Chondrocyte (in vitro differentiated cells): Measurements from ENCODE around the gene ZNF432. TPM values are rescaled to one million over a fixed set of nuclear protein-coding genes. Genes with fewer than 3 reads are reported as not detected.
"Not testable (repeated sequence)": the region's sequence is repeated elsewhere in the genome, so short reads cannot be mapped to it uniquely, and the experiment has no call there.

ENCODE experiments used
- DNase-seq: peaks from one replicate; pipeline ENCODE4 v3.0.0; 2021; ENCODE audit warnings: mixed read lengths, low spot score
- H3K27ac Mint-ChIP-seq: one replicate; pipeline ENCODE4 v1.8.0; 2021; ENCODE audit warnings: mild to moderate bottlenecking, moderate library complexity, mixed read lengths; ENCODE audit not compliant: unreplicated experiment
- H3K27me3 Mint-ChIP-seq: 2 replicates; pipeline ENCODE4 v1.8.0; 2021; ENCODE audit warnings: low read depth, mixed read lengths
- H3K36me3 Mint-ChIP-seq: 2 replicates; pipeline ENCODE4 v1.8.0; 2021; ENCODE audit warnings: low read depth, mixed read lengths
- H3K4me1 Mint-ChIP-seq: 2 replicates; pipeline ENCODE4 v1.8.0; 2021; ENCODE audit warnings: low read depth, mild to moderate bottlenecking, mixed read lengths
- H3K4me3 Mint-ChIP-seq: one replicate; pipeline ENCODE4 v1.8.0; 2021; ENCODE audit warnings: mild to moderate bottlenecking, moderate library complexity, mixed read lengths; ENCODE audit not compliant: unreplicated experiment
- H3K9me3 Mint-ChIP-seq: 2 replicates; pipeline ENCODE4 v1.8.0; 2021; ENCODE audit warnings: low read depth, mixed read lengths
- CTCF ChIP-seq: fragments of 200-600 bp; sonication (generic); IDR thresholded peaks from 2 replicates; pipeline ENCODE4 v1.5.0; 2021; ENCODE audit warnings: antibody characterized with exemption, mild to moderate bottlenecking, moderate library complexity
- total RNA-seq: library from RNA; stranded (reverse); gene quantifications from 3 replicates; pipeline ENCODE4 v1.2.1, GENCODE V29; 2021

Gene ZNF432
- total RNA-seq, 1 donor from 2014 or later = 10.0 TPM

GRCh38 chr19:52070496-52070895 lies 21.9 kb upstream of the ZNF432 start:
- peaks cover 77% of the 10 kb centered on the region for H3K9me3 Mint-ChIP-seq
- no peak for DNase-seq

DNA sequence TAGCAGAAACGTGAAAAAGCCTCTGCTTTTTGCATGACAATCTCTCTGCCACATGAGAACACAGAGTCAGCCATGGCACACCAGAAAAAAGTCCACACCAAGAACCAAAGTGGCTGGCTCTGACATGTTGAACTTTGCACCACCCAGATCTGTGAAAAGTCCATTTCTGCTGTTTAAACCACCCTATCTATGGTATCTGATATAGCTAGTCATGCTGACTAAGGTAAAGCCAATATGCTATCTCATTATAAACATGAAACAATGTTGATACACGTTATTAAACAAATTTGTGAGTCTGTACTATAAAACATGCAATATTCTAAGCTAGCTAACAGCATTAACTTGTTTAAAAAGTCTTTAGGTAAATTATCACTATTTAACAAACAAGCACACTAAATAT lies 21.0 kb upstream of the ZNF432 start:
- no peak for TF ChIP-seq CTCF
- peaks cover 93% of the 10 kb centered on the region for H3K36me3 Mint-ChIP-seq
- H3K4me3 Mint-ChIP-seq = no peak overlapping the region

More at GRCh38 chr19:52070496-52070895, 21.9 kb upstream of the ZNF432 start:
- H3K4me1 Mint-ChIP-seq = no peaks in the 10 kb centered on the region
- no peaks in the 10 kb centered on the region for H3K27me3 Mint-ChIP-seq
- H3K36me3 Mint-ChIP-seq = peaks cover 94% of the 10 kb centered on the region
- H3K27ac Mint-ChIP-seq = no peak overlapping the region
- no peak for TF ChIP-seq CTCF
- no peak overlapping the region for H3K4me3 Mint-ChIP-seq

GRCh38 chr19:52066258-52066863 lies 17.7 kb upstream of the ZNF432 start:
- H3K9me3 Mint-ChIP-seq = peaks cover 73% of the 10 kb centered on the region
- no peak for TF ChIP-seq CTCF
- H3K27me3 Mint-ChIP-seq = no peaks in the 10 kb centered on the region
- H3K27ac Mint-ChIP-seq = no peak overlapping the region
- no peak overlapping the region for H3K4me3 Mint-ChIP-seq
- no peak for DNase-seq
- peaks cover 87% of the 10 kb centered on the region for H3K36me3 Mint-ChIP-seq
- H3K4me1 Mint-ChIP-seq = no peaks in the 10 kb centered on the region

More for the DNA sequence above, 21.0 kb upstream of the ZNF432 start:
- Mint-ChIP-seq H3K4me1 (no peaks in the 10 kb centered on the region), H3K27ac (no peak overlapping the region), H3K27me3 (no peaks in the 10 kb centered on the region), H3K9me3 (peaks cover 75% of the 10 kb centered on the region)
- DNase-seq = no peak

- no peak overlapping the region for H3K4me3 Mint-ChIP-seq
- no peak overlapping the region for H3K27ac Mint-ChIP-seq
- peaks cover 72% of the 10 kb centered on the region for H3K9me3 Mint-ChIP-seq
- H3K36me3 Mint-ChIP-seq = peaks cover 86% of the 10 kb centered on the region
- H3K27me3 Mint-ChIP-seq = no peaks in the 10 kb centered on the region
- TF ChIP-seq CTCF = no peak
- DNase-seq = no peak
- no peaks in the 10 kb centered on the region for H3K4me1 Mint-ChIP-seq
Observed at GRCh38 chr19:52065399-52065798, 16.8 kb upstream of the ZNF432 start.

DNA sequence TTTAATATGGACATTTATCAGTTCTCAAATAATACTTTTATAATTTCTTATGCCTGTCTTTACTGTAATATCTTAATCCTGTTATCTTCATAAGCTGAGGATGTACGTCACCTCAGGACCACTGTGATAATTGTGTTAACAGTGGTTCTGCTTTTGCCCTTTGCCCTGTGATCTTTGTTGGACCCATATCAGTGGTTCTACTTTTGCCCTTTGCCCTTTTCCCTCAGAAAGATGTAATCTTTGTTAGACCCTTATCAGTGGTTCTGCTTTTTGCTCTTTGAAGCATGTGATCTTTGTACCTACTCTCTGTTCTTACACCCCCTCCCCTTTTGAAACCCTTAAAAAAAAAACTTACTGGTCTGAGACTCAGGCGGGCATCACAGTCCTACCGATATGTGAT lies 7.8 kb upstream of the ZNF432 start:
- H3K4me1 Mint-ChIP-seq, DNase-seq, H3K4me3 Mint-ChIP-seq, H3K27ac Mint-ChIP-seq, H3K27me3 Mint-ChIP-seq: not testable (repeated sequence)
- Mint-ChIP-seq H3K36me3 (peaks cover 71% of the 10 kb centered on the region), H3K9me3 (peaks cover 75% of the 10 kb centered on the region)

DNA sequence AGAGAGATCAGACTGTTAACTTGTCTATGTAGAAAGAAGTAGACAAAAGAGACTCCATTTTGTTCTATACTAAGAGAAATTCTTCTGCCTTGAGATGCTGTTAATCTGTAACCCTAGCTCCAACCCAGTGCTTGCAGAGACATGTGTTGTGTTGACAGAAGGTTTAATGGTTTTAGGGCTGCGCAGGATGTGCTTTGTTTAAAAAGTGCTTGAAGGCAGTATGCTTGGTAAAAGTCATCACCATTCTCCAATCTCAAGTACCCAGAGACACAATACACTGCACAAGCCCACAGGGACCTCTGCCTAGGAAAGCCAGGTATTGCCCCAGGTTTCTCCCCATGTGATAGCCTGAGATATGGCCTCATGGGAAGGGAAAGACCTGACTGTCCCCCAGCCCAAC lies 3.1 kb upstream of the ZNF432 start:
- H3K36me3 Mint-ChIP-seq = peaks cover 40% of the 10 kb centered on the region
- H3K27me3 Mint-ChIP-seq, DNase-seq, H3K27ac Mint-ChIP-seq, H3K4me3 Mint-ChIP-seq: not testable (repeated sequence)
- H3K9me3 Mint-ChIP-seq = peaks cover 42% of the 10 kb centered on the region
- H3K4me1 Mint-ChIP-seq = peaks cover 18% of the 10 kb centered on the region
